PC-3 (cell line): ENCODE measurements around the gene SLC25A19. TPM values are rescaled to one million over a fixed set of nuclear protein-coding genes. Genes with fewer than 3 reads are reported as not detected.

Source experiments
- ATAC-seq: fragments of 200-7000 bp; cut with Tn5 transposase; 2 replicates; pipeline ENCODE4 v1.9.1; 2020; ENCODE audit warnings: mild to moderate bottlenecking, moderate library complexity
- BruUV-seq: library from RNA; stranded (reverse); fragments of 400-500 nt; replicated peaks from 2 replicates; lab custom pipeline; 2021; lab: Mats Ljungman, UMichigan
- CTCF ChIA-PET: fragments of 300-600 bp; sonication (Branson Sonifier 250); formaldehyde crosslinking; loops from one replicate; lab custom pipeline; 2022; ENCODE audit warnings: antibody characterized with exemption; lab: Charles Lee
- POLR2A ChIA-PET: fragments of 300-600 bp; sonication (Branson Sonifier 250); formaldehyde crosslinking; loops from one replicate; lab custom pipeline; 2022; ENCODE audit warnings: antibody characterized with exemption; ENCODE audit not compliant: unreplicated experiment; lab: Charles Lee
- DNase-seq: peaks from one replicate; pipeline ENCODE4 v3.0.0-alpha.2; 2015
- H2AFZ ChIP-seq: fragments of 300-600 bp; sonication (generic); 2 replicates; pipeline ENCODE4 v1.6.0; 2016; ENCODE audit warnings: antibody characterized with exemption, low read length
- H3F3A ChIP-seq: fragments of 300-600 bp; sonication (generic); one replicate; pipeline ENCODE4 v1.6.0; 2017; ENCODE audit warnings: antibody characterized with exemption, low read length, control low read depth, mild to moderate bottlenecking; ENCODE audit not compliant: unreplicated experiment
- H3K27ac ChIP-seq: fragments of 300-600 bp; sonication (generic); 2 replicates; pipeline ENCODE4 v1.5.1; 2016; ENCODE audit warnings: mild to moderate bottlenecking, low read length
- H3K27me3 ChIP-seq: fragments of 300-600 bp; sonication (generic); 2 replicates; pipeline ENCODE4 v1.6.1; 2016; ENCODE audit warnings: low read length, mixed read lengths
- H3K36me3 ChIP-seq: fragments of 300-600 bp; sonication (generic); 2 replicates; pipeline ENCODE4 v1.6.1; 2016; ENCODE audit warnings: low read depth, mixed run types, low read length, mixed read lengths
- H3K4me1 ChIP-seq: fragments of 300-600 bp; sonication (generic); 2 replicates; pipeline ENCODE4 v1.5.1; 2016; ENCODE audit warnings: low read length; ENCODE audit not compliant: insufficient read depth
- H3K4me2 ChIP-seq: fragments of 300-600 bp; sonication (generic); 2 replicates; pipeline ENCODE4 v1.6.0; 2016; ENCODE audit warnings: low read length
- H3K4me3 ChIP-seq: fragments of 300-600 bp; sonication (generic); 2 replicates; pipeline ENCODE4 v1.5.1; 2016; ENCODE audit warnings: mild to moderate bottlenecking, low read length, mixed read lengths
- H3K79me2 ChIP-seq: fragments of 300-600 bp; sonication (generic); 2 replicates; pipeline ENCODE4 v1.6.1; 2017; ENCODE audit warnings: low read length, mixed read lengths
- H3K9ac ChIP-seq: fragments of 300-600 bp; sonication (generic); 2 replicates; pipeline ENCODE4 v1.6.0; 2016; ENCODE audit warnings: mild to moderate bottlenecking, low read length
- H3K9me2 ChIP-seq: fragments of 300-600 bp; sonication (generic); replicated peaks from 2 replicates; pipeline ENCODE4 v1.6.1; 2016; ENCODE audit warnings: mixed run types, low read length, mixed read lengths
- H3K9me3 ChIP-seq: fragments of 300-600 bp; sonication (generic); 2 replicates; pipeline ENCODE4 v1.6.1; 2016; ENCODE audit warnings: low read length, mixed read lengths
- H4K20me1 ChIP-seq: fragments of 300-600 bp; sonication (generic); 2 replicates; pipeline ENCODE4 v1.6.1; 2016; ENCODE audit warnings: low read length, mixed read lengths
- EZH2 ChIP-seq: fragments of 300-600 bp; sonication (generic); IDR thresholded peaks from one replicate; pipeline ENCODE4 v1.6.1; 2017; ENCODE audit warnings: antibody characterized with exemption, mild to moderate bottlenecking, low read length; ENCODE audit not compliant: unreplicated experiment
- EZH2phosphoT487 ChIP-seq: fragments of 300-600 bp; sonication (generic); IDR thresholded peaks from 2 replicates; pipeline ENCODE4 v1.6.1; 2018; ENCODE audit warnings: mild to moderate bottlenecking, antibody characterized with exemption, low read length, borderline replicate concordance
- intact Hi-C: fragments of 100-400 bp; cut with micrococcal nuclease; formaldehyde crosslinking; loops from 2 replicates; pipeline ENCODE4 v1.9.0; 2023
- total RNA-seq: library from RNA; depleted of rRNA; stranded (reverse); fragments of >200 nt; gene quantifications from 2 replicates; pipeline ENCODE4 v1.2.3, GENCODE V29; 2014
- TF ChIP-seq, protein P1 (sequence below): fragments of 300-600 bp; sonication (generic); conservative IDR thresholded peaks from 2 replicates; pipeline ENCODE4 v1.5.1; 2017; ENCODE audit warnings: antibody characterized with exemption, low read depth, mild to moderate bottlenecking, low read length

SLC25A19 gene
- total RNA-seq, 1 experiment from 2014 or later = 75.0 TPM

DNA sequence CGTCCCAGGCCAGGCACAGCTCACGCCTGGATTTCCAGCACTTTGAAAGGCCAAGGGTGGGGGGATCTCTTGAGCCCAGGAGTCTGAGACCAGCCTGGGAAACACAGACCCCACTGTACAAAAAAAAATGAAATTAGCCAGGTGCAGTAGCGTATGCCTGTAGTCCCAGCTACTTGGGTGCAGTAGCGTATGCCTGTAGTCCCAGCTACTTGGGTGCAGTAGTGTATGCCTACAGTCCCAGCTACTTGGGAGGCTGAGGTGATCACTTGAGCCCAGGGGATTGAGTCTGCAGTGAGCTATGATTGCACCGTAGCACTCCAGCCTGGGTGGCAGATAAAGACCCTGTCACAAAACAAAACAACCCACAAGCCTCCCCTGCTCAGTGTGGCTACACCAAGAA, 27.0 kb upstream of the SLC25A19 start:
- intact Hi-C loops = no loop called here
- H3K4me1 ChIP-seq = no peaks in the 10 kb centered on the region
- H2AFZ ChIP-seq = no peak overlapping the region
- no TSS peak for BruUV-seq
- no peaks in the 10 kb centered on the region for H3F3A ChIP-seq
- ATAC-seq (0 out of 2 replicates have a peak, but pooled peaks have one; percentile 17), DNase-seq (no peak)
- H3K4me2 ChIP-seq = no peak overlapping the region
- H3K9ac ChIP-seq = no peak overlapping the region
- POLR2A ChIA-PET = no interaction called here
- H3K9me3 ChIP-seq = no peaks in the 10 kb centered on the region
- H3K9me2 ChIP-seq = no peaks in the 10 kb centered on the region
- TF ChIP-seq EZH2phosphoT487 (no peak), EZH2 (no peak)
- TF ChIP-seq, protein P1, sequence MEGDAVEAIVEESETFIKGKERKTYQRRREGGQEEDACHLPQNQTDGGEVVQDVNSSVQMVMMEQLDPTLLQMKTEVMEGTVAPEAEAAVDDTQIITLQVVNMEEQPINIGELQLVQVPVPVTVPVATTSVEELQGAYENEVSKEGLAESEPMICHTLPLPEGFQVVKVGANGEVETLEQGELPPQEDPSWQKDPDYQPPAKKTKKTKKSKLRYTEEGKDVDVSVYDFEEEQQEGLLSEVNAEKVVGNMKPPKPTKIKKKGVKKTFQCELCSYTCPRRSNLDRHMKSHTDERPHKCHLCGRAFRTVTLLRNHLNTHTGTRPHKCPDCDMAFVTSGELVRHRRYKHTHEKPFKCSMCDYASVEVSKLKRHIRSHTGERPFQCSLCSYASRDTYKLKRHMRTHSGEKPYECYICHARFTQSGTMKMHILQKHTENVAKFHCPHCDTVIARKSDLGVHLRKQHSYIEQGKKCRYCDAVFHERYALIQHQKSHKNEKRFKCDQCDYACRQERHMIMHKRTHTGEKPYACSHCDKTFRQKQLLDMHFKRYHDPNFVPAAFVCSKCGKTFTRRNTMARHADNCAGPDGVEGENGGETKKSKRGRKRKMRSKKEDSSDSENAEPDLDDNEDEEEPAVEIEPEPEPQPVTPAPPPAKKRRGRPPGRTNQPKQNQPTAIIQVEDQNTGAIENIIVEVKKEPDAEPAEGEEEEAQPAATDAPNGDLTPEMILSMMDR = no peak
- H3K36me3 ChIP-seq = peaks cover 17% of the 10 kb centered on the region
- H4K20me1 ChIP-seq = no peaks in the 10 kb centered on the region
- H3K27me3 ChIP-seq = no peaks in the 10 kb centered on the region
- no peaks in the 10 kb centered on the region for H3K79me2 ChIP-seq
- H3K4me3 ChIP-seq = no peak overlapping the region
- CTCF ChIA-PET = interaction anchor here (0.6 kb wide), 1 partner anchor 316 kb away, joined by 4 read pairs; no protein-coding TSS in a partner anchor
- H3K27ac ChIP-seq = no peak overlapping the region

- H3K9ac ChIP-seq = no peak overlapping the region
- no TSS peak for BruUV-seq
- H3K27ac ChIP-seq = no peak overlapping the region
- no peaks in the 10 kb centered on the region for H3K79me2 ChIP-seq
- ATAC-seq = peak; percentile 23; the same call in 1 of the 2 replicates
- DNase-seq = no peak
- peaks cover 11% of the 10 kb centered on the region; the same call in 1 of the 2 replicates for H3K36me3 ChIP-seq
- no peak for TF ChIP-seq EZH2phosphoT487
- TF ChIP-seq, protein P1 = no peak
- no peak for TF ChIP-seq EZH2
- H2AFZ ChIP-seq = no peak overlapping the region
- H3K4me1 ChIP-seq = no peaks in the 10 kb centered on the region
- H3F3A ChIP-seq = no peaks in the 10 kb centered on the region
- H3K9me3 ChIP-seq = no peaks in the 10 kb centered on the region
- H3K4me2 ChIP-seq = no peak overlapping the region
- intact Hi-C loops = no loop called here
- ChIA-PET CTCF (interaction anchor here (0.6 kb wide), 1 partner anchor 317 kb away, joined by 4 read pairs; no protein-coding TSS in a partner anchor), POLR2A (no interaction called here)
- no peaks in the 10 kb centered on the region for H3K27me3 ChIP-seq
- H3K4me3 ChIP-seq = no peak overlapping the region
- no peaks in the 10 kb centered on the region for H3K9me2 ChIP-seq
- H4K20me1 ChIP-seq = no peaks in the 10 kb centered on the region
These were observed 26.5 kb upstream of the SLC25A19 start for GRCh38 chr17:75315541-75316243.

DNA sequence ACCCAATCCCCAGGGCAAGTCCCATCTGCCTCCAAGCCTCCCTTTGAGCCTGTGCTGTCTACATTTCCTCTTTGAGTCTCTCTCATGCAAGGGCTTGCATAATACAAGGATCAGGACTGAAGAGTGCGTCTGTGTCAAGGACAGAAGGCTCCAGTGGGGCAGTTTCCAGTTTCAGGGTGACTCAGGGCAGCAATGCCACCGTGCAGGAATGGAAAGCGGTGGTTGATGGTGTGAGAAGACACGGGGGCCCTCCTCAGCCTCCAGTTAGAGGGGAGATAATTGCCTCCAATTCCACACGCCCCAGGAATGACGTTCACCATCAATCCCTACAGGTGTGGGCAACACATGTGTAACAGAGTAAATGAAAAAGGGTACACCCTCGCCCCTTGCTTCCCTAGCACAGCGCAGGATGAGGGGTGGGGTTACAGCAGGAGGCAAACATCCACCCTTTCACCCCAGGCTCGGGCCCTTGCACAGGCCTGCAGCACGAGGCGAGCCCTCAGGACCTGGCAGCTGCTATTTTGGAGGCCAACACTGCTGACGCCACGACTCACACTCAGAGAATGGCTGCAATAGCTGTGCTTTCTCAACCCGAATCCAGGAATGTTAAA, 24.8 kb upstream of the SLC25A19 start:
- POLR2A ChIA-PET = no interaction called here

More for the DNA sequence above, 24.8 kb upstream of the SLC25A19 start:
- Histone ChIP-seq H3K9ac (no peak overlapping the region), H3K79me2 (no peaks in the 10 kb centered on the region), H3K9me2 (no peaks in the 10 kb centered on the region), H3F3A (no peaks in the 10 kb centered on the region), H3K27ac (no peak overlapping the region), H2AFZ (no peak overlapping the region), H3K4me1 (no peaks in the 10 kb centered on the region), H3K36me3 (0 out of 2 replicates have a peak, but pooled peaks cover 2% of the 10 kb centered on the region), H3K4me2 (no peak overlapping the region), H3K9me3 (no peaks in the 10 kb centered on the region), H3K4me3 (no peak overlapping the region), H4K20me1 (no peaks in the 10 kb centered on the region), H3K27me3 (no peaks in the 10 kb centered on the region)
- ATAC-seq = no peak
- CTCF ChIA-PET = interaction anchor here (0.6 kb wide), 1 partner anchor 188 kb away, joined by 3 read pairs; no protein-coding TSS in a partner anchor
- BruUV-seq = no TSS peak
- intact Hi-C loops = no loop called here
- TF ChIP-seq, protein P1 = no peak
- no peak for TF ChIP-seq EZH2
- no peak for TF ChIP-seq EZH2phosphoT487
- DNase-seq = no peak
